ENCODE data around the gene LIN28A.
"Not testable (repeated sequence)": the region's sequence is repeated elsewhere in the genome, so short reads cannot be mapped to it uniquely, and the experiment has no call there.

Gene LIN28A

DNA sequence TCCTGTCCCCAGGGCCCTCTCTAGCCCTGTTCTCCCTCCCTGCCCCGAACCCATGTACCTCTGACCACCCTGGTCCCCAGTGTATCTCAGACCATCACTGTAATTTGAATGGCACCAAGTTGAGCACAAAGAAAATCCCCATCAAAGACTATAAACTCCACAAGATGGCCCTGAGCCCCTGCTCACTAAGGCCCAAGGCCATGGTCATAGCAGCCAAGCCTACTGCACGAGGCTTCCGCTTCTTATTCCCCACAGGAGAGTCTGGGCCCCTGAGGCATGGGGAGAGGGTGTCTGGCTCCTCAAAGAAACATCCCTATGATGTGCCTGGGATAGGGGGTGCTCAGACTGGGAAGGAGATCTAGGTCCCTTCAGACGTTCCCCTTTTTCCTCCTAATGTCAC is 42.6 kb upstream of the LIN28A start:
- no peak for DNase-seq (ENCODE audit: low read depth)
- TF ChIP-seq, protein P1, sequence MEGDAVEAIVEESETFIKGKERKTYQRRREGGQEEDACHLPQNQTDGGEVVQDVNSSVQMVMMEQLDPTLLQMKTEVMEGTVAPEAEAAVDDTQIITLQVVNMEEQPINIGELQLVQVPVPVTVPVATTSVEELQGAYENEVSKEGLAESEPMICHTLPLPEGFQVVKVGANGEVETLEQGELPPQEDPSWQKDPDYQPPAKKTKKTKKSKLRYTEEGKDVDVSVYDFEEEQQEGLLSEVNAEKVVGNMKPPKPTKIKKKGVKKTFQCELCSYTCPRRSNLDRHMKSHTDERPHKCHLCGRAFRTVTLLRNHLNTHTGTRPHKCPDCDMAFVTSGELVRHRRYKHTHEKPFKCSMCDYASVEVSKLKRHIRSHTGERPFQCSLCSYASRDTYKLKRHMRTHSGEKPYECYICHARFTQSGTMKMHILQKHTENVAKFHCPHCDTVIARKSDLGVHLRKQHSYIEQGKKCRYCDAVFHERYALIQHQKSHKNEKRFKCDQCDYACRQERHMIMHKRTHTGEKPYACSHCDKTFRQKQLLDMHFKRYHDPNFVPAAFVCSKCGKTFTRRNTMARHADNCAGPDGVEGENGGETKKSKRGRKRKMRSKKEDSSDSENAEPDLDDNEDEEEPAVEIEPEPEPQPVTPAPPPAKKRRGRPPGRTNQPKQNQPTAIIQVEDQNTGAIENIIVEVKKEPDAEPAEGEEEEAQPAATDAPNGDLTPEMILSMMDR (conservative IDR thresholded peaks at IDR 0.05; ENCODE audit: low read depth, low read length), result no peak
- no peak overlapping the region for H3K4me3 ChIP-seq (ENCODE audit: low read depth, low read length)

DNA sequence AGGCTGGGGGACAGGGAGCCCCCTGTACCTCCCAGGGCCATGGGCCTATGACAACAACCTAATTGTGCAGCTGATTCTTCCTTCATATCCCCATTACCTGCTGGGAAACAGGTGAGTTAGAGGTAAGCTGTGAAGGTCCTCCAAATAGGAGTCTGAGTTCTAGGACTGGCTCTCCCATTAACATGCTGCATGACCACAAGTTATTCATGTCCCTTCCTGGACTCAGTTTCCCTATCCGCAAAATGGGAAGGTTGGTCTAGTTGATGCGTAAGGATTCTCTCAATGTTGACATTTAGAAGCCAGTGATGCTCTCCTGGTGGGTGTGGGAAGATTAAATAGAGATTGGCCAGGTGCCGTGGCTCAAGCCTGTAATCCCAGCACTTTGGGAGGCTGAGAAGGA is 42.1 kb upstream of the LIN28A start:
- no peak for DNase-seq (ENCODE audit: low read depth)
- TF ChIP-seq, protein P1 (conservative IDR thresholded peaks at IDR 0.05; ENCODE audit: low read depth, low read length), result no peak

DNA sequence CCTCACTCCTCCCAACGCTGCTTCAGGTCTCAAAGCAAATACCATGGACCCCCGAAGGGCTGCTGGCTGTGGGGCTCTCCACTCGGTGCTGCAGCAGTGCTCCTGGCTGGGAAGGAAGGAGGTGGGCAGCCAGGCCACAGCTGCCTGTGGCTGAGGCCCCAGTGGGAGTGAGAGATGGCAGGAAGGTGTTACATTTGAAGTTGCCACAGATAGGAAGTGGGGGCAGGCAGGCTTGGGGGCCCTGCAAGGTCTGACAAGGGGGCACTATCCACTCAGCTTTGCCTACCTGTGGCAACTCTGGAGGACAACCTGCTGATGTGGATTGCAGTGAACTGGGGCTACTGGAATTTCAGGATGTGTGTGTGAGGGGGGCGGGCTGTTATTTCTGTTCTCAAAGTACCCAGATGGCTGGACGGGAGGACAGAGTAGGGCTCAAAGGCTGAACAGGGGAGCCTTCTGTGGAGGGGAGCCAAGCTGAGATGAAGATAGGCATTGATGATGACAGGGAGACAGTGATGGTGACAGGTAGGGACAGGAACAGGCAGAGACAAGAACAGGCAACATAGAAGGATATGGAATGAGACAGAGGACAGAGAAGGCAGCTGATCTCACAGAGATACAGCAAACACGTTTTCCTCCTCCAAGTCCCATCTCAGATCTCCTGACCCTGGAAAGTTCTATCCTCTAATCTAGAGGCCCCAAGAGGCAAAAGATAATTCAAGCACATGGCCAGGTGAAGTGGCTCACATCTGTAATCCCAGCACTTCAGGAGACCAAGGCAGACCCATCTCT is 39.8 kb upstream of the LIN28A start:
- no peak for DNase-seq (ENCODE audit: low read depth)
- no peak overlapping the region for H3K4me3 ChIP-seq (ENCODE audit: low read depth, low read length)
- TF ChIP-seq, protein P1 (conservative IDR thresholded peaks at IDR 0.05; ENCODE audit: low read depth, low read length), result no peak

More for the DNA sequence above, 42.1 kb upstream of the LIN28A start:
- H3K4me3 ChIP-seq (ENCODE audit: low read depth, low read length), result no peak overlapping the region

DNA sequence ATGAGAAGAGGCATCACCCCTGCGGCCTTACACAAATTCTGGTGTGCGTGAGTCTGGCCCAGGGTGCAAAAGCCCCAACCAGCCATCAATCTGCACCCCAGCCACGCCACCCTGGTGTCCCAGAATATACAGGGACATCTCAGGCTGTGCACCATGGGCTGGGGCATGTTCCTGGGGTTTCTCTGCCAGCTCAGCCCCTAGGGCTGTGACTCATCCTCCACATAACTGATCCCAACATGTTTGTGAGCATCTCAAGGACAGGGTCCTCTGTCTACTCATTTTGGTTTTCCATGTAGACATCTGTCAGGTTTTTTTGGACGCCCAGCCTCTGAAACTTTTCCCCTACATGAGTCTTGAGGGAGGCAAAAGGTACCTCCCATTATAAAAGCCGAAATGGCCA is 38.6 kb upstream of the LIN28A start:
- no peak for DNase-seq (ENCODE audit: low read depth)
- H3K4me3 ChIP-seq (ENCODE audit: low read depth, low read length), result no peak overlapping the region
- TF ChIP-seq, protein P1 (conservative IDR thresholded peaks at IDR 0.05; ENCODE audit: low read depth, low read length), result no peak

DNA sequence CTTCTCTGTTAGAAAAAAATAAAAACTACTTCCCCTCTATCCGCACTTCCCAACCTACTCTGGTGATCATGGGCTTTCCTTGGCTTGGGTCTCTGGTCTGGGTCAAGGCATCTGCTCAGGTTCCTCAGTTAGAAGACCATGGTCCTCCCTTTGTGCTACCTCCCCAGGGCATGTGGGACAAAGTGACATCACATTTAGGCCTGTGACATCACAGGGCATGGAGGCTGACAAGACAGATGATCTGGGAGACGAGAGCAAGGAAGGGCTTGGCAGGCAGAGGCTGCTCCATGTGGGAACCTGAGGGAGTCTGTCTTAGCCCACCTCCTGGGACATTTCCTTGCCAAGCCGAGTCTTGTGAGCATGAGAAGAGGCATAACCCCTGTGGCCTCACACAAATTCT is 38.0 kb upstream of the LIN28A start, which contains the start of gene ZNF683:
Gene ZNF683 (minus strand): TSS at position 140 of the 400 bp plus-strand sequence. CDS start 4,179 bp downstream, outside the sequence.
- not testable (repeated sequence) for H3K4me3 ChIP-seq (ENCODE audit: low read depth, low read length); DNase-seq (ENCODE audit: low read depth)

DNA sequence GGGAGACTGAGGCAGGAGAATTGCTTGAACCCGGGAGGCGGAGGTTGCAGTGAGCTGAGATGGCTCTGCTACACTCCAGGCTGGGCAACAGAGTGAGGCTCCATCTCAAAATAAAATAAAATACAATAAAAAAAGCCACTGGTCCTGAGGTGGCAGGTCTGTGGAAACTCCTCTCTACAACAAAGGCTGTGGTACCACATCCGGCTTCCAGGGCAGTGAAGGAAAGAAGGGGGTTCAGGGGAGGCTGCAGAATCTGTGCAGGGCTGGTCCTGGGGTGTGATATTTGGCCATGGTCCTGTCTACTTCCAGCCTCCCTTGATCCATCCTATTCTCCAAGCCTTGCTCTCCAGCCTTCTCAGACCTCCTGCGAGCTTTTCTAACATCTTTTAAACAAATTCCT is 37.3 kb upstream of the LIN28A start:
- TF ChIP-seq, protein P1 (conservative IDR thresholded peaks at IDR 0.05; ENCODE audit: low read depth, low read length), result no peak
- no peak for DNase-seq (ENCODE audit: low read depth)
- H3K4me3 ChIP-seq (ENCODE audit: low read depth, low read length), result no peak overlapping the region

DNA sequence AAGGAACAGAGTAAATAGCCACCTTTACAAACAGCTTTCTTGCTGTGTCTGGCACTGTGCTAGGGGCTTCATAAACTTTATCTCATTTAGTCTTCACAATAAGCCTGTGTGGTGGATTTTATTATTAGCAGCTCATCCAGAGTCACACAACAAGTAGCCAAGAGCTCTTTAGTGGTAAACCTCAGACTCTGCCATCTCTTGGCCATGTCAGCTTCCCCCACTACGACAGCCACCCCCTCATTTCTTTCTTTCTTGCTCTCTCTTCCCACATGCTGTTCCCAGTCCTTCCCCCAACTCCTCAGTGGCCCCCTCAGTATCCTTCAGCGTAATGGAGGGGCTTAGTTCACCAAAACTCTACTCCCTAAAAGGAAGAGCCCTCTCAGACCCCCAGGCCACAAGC is 36.8 kb upstream of the LIN28A start:
- no peak for DNase-seq (ENCODE audit: low read depth)
- no peak overlapping the region for H3K4me3 ChIP-seq (ENCODE audit: low read depth, low read length)
- TF ChIP-seq, protein P1 (conservative IDR thresholded peaks at IDR 0.05; ENCODE audit: low read depth, low read length), result no peak

DNA sequence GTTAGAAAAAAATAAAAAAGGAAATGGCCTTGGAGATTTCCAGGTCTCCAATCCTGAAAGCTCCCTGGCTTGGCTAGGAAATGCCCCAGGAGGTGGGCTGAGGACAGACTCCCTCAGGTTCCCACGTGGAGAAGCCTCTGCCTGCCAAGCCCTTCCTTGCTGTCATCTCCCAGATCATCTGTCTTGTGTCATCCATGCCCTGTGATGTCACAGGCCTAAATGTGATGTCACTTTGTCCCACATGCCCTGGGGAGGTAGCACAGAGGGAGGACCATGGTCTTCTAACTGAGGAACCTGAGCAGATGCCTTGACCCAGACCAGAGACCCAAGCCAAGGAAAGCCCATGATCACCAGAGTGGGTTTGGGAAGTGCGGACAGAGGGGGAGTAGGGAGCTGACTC is 36.3 kb upstream of the LIN28A start:
- DNase-seq (ENCODE audit: low read depth); H3K4me3 ChIP-seq (ENCODE audit: low read depth, low read length): not testable (repeated sequence)
